ENCODE results near the gene TM7SF3.
"Not testable (repeated sequence)": the region's sequence is repeated elsewhere in the genome, so short reads cannot be mapped to it uniquely, and the experiment has no call there.

TM7SF3 gene, protein sequence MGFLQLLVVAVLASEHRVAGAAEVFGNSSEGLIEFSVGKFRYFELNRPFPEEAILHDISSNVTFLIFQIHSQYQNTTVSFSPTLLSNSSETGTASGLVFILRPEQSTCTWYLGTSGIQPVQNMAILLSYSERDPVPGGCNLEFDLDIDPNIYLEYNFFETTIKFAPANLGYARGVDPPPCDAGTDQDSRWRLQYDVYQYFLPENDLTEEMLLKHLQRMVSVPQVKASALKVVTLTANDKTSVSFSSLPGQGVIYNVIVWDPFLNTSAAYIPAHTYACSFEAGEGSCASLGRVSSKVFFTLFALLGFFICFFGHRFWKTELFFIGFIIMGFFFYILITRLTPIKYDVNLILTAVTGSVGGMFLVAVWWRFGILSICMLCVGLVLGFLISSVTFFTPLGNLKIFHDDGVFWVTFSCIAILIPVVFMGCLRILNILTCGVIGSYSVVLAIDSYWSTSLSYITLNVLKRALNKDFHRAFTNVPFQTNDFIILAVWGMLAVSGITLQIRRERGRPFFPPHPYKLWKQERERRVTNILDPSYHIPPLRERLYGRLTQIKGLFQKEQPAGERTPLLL

DNA sequence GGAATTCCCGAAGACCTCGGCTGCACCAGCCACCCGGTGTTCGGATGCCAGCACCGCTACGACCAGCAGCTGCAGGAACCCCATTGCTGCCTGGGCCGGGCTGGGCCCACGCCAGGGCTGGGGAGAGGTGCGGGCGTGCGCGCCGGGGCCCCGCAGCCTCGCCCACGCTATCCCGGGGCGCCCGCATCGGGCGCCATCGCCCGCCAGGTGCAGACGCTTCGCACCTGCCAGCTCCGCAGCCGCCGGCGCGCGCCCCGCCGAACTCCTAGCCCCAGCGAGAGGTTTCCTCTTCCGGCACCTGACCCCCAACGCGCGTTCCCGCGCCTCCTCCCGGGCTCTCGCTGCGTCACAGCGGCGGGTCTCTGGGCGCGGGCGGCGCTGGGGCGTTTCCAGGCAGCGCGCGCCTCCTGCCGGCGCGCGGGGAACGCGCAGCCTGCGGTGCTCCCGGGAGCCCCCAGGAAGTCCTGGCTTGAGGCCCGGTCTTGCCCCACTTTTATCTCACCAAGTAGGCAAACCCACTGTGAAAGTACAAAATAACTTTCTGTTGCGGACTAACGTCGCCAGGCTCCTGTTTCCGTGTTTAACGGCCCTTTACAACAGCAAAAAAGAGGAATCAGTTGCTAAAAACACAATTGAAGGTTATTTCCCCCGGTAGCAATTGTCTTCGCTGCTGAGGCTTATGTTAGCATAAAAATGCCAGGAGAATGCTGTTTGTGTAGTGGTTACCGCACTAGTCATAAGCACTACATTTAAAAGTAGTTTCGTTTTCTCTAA lies at the start of gene TM7SF3:
TSS of gene TM7SF3 (minus strand) at position 300 of the 774 bp plus-strand sequence. CDS start at position 84, 216 bp downstream.
- peak; percentile 92 for DNase-seq

DNA sequence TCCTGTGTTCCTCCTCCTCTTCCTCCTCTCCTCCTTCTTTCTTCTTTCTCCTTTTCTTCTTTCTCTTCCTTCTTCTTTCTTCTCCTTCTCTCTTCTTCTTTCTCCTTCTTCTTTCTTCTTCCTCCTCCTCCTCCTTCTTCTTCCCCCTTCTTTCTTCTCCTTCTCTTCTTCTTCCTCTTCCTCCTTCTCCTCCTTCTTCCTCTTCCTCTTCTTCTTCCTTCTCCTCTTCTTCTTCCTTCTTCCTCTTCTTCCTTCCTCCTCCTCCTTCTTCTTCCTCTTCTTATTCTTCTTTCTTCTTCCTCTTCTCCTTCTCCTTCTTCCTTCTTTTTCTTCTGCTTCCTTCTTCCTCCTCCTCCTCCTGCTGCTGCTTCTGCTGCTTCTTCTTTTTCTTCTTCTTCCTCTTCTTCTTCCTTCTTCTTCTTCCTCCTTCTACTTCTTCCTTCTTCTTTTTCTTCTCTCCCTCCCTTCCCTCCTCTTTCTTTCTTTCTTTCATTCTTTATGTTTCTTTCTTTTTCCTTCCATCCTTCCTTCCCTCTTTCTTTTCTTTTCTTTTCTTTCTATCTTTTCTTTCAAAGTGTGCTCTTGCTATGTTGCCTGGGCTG lies 49.2 kb upstream of the TM7SF3 start:
- no peak for DNase-seq

DNA sequence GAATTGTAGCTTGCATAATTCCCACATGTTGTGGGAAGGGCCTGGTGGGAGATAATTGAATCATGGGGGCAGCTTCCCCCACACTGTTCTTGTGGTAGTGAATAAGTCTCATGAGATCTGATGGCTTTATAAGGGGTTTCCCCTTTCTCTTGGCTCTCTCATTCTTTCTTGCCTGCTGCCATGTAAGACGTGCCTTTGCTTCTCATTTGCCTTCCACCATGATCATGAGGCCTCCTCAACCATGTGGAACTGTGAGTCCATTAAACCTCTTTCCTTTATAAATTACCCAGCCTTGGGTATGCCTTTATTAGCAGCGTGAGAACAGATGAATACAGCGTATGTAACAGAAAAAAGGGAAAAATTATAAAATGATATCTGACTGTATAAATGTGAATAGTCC lies 47.1 kb upstream of the TM7SF3 start:
- no peak for DNase-seq

DNA sequence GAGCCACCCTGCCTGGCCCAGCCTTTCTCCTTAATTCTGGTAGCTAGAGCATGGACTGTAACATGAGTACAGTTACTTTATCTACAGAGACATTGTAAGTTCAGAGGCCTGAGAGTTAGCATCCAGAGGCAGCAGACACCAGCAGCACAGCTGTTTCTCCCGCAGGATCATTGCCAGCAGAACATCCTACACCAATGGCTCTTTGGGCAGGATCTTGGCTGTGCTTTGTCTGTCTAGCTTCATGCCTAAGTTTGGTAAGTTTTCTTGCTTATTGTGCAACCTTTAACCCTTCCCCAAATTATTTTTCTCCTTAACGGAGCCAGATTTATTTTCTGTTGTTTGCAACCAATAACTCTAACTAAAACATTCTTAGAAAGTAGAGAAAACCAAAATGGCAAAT lies 46.6 kb upstream of the TM7SF3 start:
- DNase-seq = no peak

DNA sequence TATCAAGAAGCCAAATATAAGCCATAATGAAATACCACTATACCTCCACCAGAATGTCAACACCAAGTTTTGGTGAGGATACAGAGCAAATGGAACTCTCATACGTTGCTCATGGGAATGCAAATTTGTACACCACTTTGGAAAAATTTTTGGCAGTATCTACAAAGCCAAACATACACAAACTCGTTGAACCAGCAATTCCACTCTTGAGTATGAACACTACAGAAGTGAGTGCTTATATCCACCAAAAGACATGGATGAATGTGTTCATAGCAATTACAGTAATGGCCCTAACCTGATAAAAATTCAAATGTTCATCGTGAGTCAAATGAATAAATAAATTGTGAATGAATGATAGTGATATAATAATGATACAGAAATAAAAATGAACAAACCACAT lies 43.4 kb upstream of the TM7SF3 start:
- DNase-seq = no peak

DNA sequence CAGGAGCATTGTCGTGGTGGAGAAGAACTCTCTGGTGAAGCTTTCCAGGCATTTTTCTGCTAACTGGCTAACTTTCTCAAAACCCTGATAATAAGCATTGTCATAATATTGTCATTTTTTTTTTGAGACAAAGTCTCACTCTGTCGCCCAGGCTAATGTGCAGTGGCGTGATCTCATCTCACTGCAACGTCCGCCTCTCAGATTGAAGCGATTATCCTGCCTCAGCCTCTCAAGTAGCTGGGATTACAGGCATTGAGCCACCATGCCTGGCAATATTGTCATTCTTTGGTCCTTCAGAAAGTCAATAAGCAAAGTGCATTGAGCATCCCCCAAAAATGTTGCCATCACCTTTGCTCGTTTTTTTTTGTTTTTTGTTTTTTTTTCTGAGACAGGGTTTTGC lies 41.8 kb upstream of the TM7SF3 start:
- no peak for DNase-seq

DNA sequence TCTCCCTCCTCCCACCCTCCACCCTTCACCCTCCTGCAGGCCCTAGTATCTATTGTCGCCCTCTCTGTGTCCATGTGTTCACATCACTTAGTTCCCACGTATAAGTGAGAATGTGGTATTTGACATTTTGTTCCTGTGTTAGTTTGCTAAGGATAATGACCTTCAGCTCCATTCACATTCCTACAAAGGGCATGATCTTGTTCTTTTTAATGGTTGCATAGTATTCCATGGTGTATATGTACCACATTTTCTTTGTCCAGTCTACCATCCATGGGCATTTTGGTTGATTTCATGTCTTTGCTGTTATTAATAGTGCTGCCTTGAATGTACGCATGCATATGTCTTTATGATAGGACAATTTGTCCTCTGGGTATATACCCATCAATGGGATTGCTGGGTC lies 38.6 kb upstream of the TM7SF3 start:
- no peak for DNase-seq

DNA sequence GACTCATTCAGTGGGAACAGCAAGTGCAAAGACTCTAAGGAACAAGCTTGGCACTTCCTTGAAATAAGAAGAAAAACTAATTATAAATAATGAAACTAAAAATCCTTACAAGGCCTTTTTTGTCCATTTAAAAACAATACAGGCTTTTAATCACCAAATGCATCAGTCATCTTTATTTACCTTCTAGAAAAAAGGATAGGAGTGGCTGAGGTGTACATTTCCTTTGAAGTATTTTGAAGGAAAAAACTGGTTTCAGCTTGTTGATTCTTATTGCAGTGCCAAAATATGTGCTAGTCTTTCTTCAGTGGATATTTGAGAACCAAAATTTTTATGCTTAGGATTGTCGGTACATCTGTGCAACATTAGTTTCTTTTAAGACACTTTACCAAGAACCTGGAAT lies 38.0 kb upstream of the TM7SF3 start:
- DNase-seq = no peak

DNA sequence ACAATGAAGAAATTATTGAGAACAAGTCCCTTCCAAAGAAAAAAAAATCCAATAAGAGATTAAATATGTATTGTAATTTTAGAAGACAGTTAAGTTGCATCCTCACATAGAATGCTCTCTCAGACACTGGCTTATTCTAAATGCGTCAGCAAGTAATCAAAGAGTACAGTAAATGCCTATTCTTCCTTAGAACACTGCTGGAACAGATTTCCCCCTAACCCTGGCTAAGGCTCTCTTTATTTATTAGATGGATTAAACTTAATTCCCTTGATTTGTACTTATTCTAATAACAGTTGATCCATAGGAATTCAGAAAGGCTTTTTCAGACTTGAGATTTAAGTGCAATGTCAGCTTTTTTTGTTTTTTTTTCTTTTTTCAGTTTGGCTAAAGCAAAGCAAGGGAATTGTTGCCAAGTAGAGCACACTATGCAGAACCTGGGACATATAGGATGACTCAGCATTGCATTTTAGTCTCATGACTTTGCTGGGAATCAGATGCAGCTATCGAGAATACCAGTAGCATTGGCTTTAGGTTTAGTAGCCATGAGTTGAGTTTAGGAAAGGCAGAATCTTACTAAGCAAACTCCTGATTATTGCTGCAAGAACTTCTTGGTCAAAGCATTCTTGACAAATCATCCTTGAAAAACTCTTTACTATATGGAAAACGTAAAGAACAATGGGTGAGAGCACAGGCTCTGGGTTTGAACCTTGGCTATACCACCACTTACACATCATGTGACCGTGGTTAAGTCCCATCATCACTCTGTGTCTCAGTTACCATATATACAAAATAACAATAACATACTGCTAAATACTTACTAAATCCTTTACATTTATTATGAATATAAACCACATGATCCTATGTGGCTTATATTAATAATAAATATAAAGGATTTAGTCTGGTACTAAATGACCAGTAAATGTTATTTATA lies 34.9 kb upstream of the TM7SF3 start:
- DNase-seq = no peak

DNA sequence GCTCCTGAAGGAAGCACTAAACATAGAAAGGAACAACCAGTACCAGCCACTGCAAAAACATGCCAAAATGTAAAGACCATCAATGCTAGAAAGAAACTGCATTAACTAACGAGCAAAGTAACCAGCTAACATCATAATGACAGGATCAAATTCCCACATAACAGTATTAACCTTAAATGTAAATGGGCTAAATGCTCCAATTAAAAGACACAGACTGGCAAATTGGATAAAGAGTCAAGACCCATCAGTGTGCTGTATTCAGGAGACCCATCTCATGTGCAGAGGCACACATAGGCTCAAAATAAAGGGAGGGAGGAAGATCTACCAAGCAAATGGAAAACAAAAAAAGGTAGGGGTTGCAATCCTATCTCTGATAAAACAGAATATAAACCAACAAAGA lies 27.8 kb upstream of the TM7SF3 start:
- not testable (repeated sequence) for DNase-seq

DNA sequence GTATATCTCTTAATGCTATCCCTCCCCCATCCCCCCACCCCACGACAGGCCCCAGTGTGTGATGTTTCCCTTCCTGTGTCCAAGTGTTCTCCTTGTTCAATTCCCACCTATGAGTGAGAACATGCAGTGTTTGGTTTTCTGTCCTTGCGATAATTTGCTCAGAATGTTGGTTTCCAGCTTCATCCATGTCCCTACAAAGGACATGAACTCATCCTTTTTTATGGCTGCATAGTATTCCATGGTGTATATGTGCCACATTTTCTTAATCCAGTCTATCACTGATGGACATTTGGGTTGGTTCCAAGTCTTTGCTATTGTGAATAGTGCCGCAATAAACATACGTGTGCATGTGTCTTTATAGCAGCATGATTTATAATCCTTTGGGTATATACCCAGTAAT lies 26.5 kb upstream of the TM7SF3 start:
- DNase-seq = not testable (repeated sequence)

DNA sequence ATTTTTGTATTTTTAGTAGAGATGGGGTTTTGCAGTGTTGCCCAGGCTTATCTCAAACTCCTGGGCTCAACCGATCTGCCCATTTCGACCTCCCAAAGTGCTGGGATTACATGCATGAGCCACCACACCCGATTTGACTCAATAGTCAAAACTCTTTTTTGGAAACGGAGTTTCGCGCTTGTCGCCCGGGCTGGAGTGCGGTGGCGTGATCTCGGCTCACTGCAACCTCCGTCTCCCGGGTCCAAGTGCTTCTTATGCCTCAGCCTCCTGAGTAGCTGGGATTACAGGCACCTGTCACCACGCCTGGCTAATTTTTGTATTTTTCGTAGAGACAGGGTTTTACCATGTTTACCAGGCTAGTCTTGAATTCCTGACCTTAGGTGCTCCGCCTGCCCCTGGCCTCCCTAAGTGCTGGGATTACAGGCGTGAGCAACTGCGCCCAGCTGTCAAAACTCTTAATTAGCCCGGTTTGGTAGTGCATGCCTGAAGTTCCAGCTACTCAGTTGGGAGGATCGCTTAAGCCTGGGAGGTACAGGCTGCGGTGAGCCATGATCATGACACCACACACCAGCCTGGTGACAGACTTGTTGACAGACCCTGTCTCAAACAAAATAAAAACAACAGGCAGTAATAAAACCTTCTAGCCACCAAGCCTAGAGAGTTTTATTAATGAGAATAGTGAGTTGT lies 20.6 kb upstream of the TM7SF3 start:
- DNase-seq = no peak

DNA sequence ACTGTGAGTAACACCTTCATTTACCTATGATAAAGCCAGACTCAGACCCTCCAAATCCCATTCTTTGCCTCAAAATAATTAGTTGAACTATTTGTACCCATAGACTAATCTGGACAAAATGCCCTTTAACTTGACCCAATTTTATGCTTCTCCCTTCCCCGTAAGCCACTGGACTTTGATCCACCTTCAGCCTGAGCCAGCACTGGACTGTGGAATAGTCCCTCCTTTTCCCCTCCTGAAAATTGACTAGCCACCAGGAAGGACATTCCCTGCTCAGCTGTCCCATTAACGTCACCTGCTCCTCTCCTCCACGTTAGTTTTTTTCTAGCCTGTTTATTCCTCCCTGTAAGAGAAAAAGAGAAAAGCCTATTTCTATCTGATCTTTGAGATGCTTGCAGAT lies 18.5 kb upstream of the TM7SF3 start:
- DNase-seq = no peak

DNA sequence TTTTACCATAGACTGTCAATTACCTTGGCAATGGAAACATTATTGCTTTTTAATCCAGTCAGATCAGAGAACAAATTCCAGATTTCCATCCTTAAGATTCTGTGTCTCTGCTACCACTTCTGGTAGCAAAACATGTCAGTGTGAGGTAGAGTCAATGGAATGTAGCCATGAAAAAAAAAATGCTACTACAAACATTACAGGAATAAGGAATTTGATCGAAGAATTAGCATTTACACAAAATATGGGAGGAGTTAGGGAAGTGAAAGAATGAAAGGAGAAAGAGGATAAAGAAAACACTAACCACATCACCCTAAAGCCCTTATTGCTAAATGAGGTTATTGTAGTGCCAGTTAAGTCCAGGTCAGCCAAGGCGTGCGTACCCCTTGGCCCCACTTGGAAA lies 17.3 kb upstream of the TM7SF3 start:
- DNase-seq = no peak

DNA sequence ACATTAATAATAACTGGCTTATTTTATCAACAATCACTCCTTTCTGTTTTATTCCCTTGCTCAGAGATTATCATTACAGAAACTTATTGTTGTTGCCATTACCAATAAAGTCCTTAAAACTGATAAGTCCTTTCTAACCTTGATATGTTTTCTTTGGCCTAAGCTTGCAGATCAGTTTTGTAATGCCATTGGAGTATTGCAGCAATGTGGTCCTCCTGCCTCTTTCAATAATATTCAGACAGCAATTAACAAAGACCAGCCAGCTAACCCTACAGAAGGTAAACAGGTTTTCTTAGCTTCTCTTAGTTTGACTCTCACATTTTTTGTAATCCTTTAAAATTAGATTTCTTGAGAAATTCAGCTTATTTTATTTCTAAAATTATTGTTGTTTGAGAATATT lies 12.1 kb upstream of the TM7SF3 start:
- no peak for DNase-seq

DNA sequence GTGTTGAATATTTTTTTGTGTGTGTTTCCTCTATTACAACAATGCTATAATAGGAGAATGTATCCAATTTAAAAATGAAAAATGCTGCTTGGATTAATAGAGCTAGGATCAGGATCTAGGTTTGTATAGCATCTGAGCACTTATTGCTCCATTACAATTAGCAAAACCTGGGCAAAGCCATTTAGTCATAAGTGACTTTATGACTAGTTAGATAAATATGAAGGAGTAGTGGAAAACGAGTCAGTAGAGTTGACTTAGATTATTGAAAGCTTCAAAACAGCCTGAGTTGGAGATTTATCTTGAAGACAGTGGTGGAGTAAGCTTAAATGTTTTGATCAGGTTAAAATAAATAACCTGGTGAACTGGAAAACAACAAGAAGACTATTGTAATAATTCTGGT lies 10.9 kb upstream of the TM7SF3 start:
- no peak for DNase-seq

DNA sequence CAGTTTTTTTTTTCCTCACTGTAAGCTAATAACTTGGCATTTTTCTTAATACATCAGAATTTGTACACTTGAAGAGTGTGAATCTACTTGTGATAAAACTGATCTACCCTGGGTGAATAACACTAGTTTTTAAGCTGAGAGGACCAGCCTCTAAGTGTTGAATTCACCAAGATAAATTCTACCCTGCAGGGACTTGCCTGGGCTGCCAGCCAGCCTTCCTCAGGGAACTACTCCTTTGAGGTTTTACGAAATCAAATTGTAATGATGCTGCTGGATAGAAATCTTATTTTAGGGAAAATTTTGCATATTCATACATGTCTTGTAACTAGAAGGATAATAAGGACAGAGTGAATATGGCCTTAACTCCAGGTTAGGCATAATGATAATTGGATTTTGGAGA lies 10.1 kb upstream of the TM7SF3 start:
- no peak for DNase-seq

DNA sequence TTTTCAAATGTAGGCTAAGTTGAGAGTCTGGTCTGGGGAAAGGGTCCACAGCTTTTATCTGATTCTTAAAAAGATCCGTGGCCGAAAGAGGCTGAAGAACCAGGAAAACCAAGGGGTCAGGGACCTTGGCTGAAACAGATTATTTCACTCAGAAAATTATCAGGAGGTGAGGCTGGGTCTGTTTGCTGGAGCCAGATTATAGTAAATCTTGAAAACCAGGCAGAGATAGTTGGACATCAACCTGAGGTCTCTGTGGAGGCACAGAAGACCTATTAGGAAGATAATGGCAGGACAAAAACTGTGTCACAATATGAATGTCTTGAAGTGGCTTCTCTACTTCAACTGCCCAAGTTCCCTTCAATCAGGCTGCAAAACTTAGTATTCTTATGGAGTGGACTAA lies 6.6 kb upstream of the TM7SF3 start:
- no peak for DNase-seq

DNA sequence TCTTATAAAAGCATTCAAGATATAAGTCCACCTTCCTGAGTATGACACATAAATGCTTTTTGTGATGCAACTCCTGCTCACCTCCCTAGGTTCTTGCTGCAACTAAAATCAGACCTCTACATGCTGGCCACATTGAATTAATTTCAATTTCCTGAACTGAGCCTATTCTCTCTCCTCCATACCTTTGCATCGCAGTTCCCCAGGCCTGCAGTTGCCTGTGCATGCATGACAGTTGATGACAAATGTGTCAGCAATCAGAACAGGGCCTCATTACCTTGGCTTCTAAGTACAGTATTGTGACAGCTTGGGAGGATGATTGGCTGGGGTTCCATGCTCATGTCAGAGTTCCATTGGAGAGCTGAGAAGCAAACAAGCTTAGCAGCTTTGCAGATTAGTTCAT lies 3.9 kb upstream of the TM7SF3 start:
- DNase-seq = no peak

DNA sequence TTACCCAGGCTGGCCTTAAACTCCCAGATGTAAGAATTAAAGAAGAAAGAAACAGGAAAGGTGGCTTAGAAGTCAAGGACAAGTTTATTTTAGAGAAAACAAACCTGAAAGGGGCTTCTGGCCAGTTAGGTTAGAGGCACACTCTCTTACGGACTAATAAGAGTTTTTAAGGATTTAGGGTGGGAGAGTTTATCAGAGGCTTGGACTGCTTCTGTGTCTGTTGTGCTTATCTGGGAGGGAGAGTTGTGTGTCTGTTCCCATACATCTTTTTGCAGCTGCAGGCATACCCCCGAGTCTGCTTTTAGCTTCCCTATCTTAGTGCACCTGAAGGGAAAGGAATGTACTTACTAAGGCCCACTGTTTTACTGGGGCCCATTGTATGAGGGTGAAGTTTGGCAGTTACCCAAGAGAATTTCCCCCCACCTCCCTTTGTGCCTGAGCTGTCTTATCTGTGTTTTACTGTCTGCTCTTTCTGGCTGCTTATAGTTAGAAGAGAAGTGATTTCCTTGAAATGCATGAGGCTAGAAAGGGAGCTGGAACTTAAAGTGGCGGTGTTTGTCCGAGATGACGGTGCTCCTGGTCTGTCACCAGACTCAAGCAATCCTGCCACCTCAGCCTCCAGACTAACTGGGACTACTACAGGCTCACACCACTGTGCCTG lies 3.1 kb upstream of the TM7SF3 start:
- not testable (repeated sequence) for DNase-seq

DNA sequence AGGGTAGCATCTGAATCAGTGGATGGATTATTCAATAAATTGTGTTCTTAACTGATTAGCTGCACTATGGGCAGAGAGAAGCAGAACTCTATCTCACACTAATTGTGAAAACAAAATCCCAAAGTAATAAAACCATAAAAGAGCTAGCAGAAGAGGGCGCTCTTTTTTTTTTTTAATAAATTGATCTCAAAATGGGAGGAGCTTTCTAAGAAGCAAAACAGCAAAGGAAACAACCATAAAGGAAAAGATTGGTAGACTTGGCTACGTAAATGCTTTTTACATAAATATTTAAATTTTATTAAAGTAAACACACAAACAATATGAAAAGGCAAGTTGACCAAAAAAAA lies 1.5 kb upstream of the TM7SF3 start:
- no peak for DNase-seq
